Stomach (tissue), 4 donors: ENCODE measurements around the gene KRTAP5-3.

Experiments
- EP300 ChIP-seq: sonication (generic); formaldehyde crosslinking; IDR thresholded peaks from one replicate; pipeline ENCODE4 v1.6.1; 2017; ENCODE audit warnings: antibody characterized with exemption
- POLR2A ChIP-seq, 4 donors: fragments of 450-650 bp; IDR thresholded peaks; one replicate each; pipeline ENCODE4 v1.6.1; 2016; ENCODE audit warnings: antibody characterized with exemption in 4 of 4, control low read depth in 2 of 4, mild to moderate bottlenecking in 1 of 4, moderate library complexity in 1 of 4
- POLR2AphosphoS5 ChIP-seq, 3 donors: sonication (generic); formaldehyde crosslinking; IDR thresholded peaks; one replicate each; pipeline ENCODE4 v1.6.1; 2016; ENCODE audit warnings: antibody characterized with exemption in 3 of 3
- TF ChIP-seq, protein P1 (sequence below), 7 experiments: fragments of 450-650 bp in 4 of 7; fragments of 200-600 bp in 3 of 7; sonication (generic) in 3 of 7; IDR thresholded peaks; one replicate each; pipeline ENCODE4 v1.5.1; 2016 to 2019; ENCODE audit warnings: antibody characterized with exemption in 7 of 7, control low read depth in 2 of 7, mild to moderate bottlenecking in 1 of 7

DNA sequence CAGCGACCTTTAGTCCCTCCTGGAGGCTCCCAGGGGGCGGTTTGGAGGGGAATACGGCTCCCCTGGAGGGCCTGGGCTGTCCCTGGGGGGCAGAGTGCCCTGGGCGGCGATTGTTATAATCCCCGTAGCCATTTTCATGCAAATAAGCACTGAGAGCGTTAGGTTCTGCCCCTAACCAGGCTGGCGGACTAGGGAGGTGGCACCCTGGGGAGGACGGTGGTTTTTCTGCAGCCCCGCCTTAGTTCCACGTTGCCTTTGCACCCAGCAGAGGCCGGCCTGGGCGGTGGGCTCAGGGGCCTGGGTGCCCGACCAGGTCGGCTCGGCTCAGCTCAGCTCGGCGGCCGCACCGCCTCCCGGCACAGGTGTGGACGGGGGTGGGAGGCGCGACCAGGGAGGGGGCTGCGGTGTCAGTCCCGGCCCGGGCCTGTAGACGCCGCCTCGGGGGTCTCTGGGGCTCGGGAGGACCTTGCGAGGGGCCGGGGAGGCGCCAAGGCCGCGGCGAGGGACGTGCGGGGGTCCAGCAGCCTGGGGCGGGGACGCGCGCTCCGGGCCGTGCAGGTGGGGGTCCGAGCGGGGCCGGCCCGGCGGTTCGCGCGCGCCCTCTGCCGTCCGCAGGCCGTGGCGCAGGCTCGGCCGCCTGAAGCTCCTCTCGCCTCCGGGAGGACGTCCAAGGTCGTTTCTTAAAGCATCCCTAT, 33.9 kb downstream of the KRTAP5-3 start:
- TF ChIP-seq, protein P1, sequence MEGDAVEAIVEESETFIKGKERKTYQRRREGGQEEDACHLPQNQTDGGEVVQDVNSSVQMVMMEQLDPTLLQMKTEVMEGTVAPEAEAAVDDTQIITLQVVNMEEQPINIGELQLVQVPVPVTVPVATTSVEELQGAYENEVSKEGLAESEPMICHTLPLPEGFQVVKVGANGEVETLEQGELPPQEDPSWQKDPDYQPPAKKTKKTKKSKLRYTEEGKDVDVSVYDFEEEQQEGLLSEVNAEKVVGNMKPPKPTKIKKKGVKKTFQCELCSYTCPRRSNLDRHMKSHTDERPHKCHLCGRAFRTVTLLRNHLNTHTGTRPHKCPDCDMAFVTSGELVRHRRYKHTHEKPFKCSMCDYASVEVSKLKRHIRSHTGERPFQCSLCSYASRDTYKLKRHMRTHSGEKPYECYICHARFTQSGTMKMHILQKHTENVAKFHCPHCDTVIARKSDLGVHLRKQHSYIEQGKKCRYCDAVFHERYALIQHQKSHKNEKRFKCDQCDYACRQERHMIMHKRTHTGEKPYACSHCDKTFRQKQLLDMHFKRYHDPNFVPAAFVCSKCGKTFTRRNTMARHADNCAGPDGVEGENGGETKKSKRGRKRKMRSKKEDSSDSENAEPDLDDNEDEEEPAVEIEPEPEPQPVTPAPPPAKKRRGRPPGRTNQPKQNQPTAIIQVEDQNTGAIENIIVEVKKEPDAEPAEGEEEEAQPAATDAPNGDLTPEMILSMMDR (IDR thresholded peaks at IDR 0.05): peak in 4 of 7 experiments; percentile 42 to 94 (median 82)
- TF ChIP-seq POLR2A (IDR thresholded peaks at IDR 0.05): no peak
- no peak for TF ChIP-seq EP300
- TF ChIP-seq POLR2AphosphoS5 (IDR thresholded peaks at IDR 0.05): no peak
